ENCODE results near the gene TLN1. TPM values are rescaled to one million over a fixed set of nuclear protein-coding genes. Genes with fewer than 3 reads are reported as not detected.

TLN1 gene
- total RNA-seq, 4 donors from 2014 or later = 101 to 176 (median 155) TPM

DNA sequence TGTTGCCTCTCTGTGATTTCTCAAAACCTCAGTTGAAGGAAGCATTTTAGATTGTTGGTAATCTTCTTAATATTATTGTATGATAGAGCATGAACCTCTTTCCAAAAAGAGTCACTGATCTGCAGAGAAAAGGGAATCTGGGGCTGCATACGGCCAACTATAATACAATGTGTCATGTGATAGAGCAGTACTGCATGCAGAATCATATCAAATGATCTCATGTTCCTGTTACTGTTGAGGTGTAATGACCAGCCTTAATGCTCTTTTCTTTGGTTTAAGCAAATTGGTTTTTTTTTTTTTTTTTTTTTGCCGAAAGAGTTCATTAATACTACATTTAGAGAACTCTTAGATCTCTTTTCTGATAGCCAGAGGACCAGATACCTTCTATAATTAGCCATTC is 35.0 kb upstream of the TLN1 start:
- no peak for TF ChIP-seq POLR2A (IDR thresholded peaks at IDR 0.05)
- TF ChIP-seq, protein P1, sequence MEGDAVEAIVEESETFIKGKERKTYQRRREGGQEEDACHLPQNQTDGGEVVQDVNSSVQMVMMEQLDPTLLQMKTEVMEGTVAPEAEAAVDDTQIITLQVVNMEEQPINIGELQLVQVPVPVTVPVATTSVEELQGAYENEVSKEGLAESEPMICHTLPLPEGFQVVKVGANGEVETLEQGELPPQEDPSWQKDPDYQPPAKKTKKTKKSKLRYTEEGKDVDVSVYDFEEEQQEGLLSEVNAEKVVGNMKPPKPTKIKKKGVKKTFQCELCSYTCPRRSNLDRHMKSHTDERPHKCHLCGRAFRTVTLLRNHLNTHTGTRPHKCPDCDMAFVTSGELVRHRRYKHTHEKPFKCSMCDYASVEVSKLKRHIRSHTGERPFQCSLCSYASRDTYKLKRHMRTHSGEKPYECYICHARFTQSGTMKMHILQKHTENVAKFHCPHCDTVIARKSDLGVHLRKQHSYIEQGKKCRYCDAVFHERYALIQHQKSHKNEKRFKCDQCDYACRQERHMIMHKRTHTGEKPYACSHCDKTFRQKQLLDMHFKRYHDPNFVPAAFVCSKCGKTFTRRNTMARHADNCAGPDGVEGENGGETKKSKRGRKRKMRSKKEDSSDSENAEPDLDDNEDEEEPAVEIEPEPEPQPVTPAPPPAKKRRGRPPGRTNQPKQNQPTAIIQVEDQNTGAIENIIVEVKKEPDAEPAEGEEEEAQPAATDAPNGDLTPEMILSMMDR (IDR thresholded peaks at IDR 0.05) = no peak
- intact Hi-C loops (cut with DNase I; ENCODE audit: low total_unique reads) = no loop called here
- DNase-seq (ENCODE audit: low spot score in 2 of 2) = no peak
- no peak overlapping the region for H3K4me3 ChIP-seq (ENCODE audit: low read depth, poor library complexity, severe bottlenecking)
- 79 to 89% methylated on average over 2 of the region's 2 CpGs for WGBS, 2 donors

DNA sequence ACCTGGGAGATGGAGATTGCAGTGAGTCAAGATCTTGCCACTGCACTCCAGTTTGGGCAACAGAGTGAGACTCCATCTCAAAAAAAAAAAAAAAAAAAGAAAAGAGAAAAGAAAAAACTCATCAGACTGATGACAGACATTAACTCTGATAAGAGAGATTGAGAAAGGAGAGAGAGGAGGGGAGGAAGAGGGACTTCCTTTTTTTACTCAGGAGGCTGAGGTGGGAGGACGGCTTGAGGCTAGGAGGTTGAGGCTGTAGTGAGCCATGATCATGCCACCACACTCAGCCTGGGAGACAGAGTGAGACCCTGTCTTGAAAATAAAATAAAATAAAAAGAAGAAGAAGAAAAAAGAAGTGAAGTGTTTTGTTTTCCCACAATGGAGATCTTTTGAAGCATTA is 31.8 kb upstream of the TLN1 start:
- no peak for DNase-seq (ENCODE audit: low spot score in 2 of 2)
- TF ChIP-seq POLR2A (IDR thresholded peaks at IDR 0.05) = no peak
- TF ChIP-seq, protein P1 (IDR thresholded peaks at IDR 0.05) = no peak
- WGBS, 2 donors = 97 to 100% methylated on average over 1 of the region's 1 CpG
- intact Hi-C loops (cut with DNase I; ENCODE audit: low total_unique reads) = no loop called here
- H3K4me3 ChIP-seq (ENCODE audit: low read depth, poor library complexity, severe bottlenecking) = no peak overlapping the region

DNA sequence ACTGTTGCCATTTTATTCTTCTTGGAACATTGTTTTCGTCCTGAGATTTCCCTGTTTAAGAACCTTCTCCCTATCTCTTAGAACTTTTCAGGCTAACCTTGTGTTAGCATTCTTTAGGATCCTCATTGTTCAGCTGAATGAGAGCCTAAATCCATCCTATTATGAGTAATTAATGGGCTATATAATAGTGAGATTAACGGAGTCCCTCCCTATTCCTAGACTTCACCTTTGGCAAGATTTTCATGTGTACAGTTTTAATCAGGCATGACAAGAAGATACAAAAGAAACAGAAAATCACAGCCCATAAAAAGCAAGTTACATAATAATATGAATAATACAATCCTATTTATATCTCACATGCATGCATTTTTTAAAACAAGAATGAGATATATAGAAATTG is 31.2 kb upstream of the TLN1 start:
- H3K4me3 ChIP-seq (ENCODE audit: low read depth, poor library complexity, severe bottlenecking) = no peak overlapping the region
- WGBS, 2 donors = 71% methylated on average over 2 of the region's 2 CpGs
- TF ChIP-seq POLR2A (IDR thresholded peaks at IDR 0.05) = no peak
- TF ChIP-seq, protein P1 (IDR thresholded peaks at IDR 0.05) = no peak
- intact Hi-C loops (cut with DNase I; ENCODE audit: low total_unique reads) = no loop called here
- DNase-seq (ENCODE audit: low spot score in 2 of 2) = no peak

DNA sequence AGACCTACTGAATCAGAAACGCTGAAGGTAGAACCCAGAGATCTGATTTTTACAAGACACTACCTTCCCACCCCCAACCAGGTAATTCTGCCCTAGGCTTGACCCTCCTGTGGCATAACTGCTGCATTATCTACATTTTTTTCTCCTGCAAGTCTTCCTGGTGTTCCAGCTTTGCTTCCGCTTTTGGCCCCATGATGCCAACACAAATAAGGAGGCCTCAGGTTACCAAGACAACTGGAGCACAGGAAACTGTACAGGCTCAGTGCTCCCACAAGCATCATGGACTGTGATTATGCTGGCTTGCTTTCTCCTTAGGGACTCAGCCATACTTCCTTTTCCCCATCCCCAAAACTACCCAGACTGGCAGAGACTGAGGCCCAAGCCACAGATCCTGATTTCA is 28.7 kb upstream of the TLN1 start:
- no peak for DNase-seq (ENCODE audit: low spot score in 2 of 2)
- intact Hi-C loops (cut with DNase I; ENCODE audit: low total_unique reads) = no loop called here
- H3K4me3 ChIP-seq (ENCODE audit: low read depth, poor library complexity, severe bottlenecking) = no peak overlapping the region
- TF ChIP-seq, protein P1 (IDR thresholded peaks at IDR 0.05) = no peak
- TF ChIP-seq POLR2A (IDR thresholded peaks at IDR 0.05) = no peak
- WGBS, 2 donors = 79 to 91% methylated on average over 2 of the region's 2 CpGs

DNA sequence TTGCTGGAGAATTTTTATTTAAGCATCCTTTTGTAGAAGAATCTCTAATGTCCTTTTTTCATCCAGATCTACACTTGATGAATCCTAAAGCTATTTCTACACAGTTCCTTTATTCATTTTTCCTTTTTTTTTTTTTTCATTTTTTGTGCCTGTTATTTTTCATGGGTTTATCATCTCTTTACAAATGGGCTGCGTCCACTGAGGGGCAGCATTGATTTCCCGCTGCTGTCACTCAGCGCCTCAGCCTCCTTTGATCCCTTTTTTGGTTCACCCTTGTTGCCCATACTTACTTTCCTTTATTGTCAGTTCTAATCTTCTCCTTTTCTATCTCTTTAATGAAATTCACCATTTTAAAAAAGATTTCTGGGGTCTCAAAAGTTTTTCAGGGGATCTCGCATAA is 27.8 kb upstream of the TLN1 start:
- intact Hi-C loops (cut with DNase I; ENCODE audit: low total_unique reads) = no loop called here
- DNase-seq (ENCODE audit: low spot score in 2 of 2) = no peak
- no peak for TF ChIP-seq POLR2A (IDR thresholded peaks at IDR 0.05)
- TF ChIP-seq, protein P1 (IDR thresholded peaks at IDR 0.05) = no peak
- 95% methylated on average over 4 of the region's 4 CpGs for whole genome bisulfite sequencing, 2 donors
- no peak overlapping the region for H3K4me3 ChIP-seq (ENCODE audit: low read depth, poor library complexity, severe bottlenecking)

DNA sequence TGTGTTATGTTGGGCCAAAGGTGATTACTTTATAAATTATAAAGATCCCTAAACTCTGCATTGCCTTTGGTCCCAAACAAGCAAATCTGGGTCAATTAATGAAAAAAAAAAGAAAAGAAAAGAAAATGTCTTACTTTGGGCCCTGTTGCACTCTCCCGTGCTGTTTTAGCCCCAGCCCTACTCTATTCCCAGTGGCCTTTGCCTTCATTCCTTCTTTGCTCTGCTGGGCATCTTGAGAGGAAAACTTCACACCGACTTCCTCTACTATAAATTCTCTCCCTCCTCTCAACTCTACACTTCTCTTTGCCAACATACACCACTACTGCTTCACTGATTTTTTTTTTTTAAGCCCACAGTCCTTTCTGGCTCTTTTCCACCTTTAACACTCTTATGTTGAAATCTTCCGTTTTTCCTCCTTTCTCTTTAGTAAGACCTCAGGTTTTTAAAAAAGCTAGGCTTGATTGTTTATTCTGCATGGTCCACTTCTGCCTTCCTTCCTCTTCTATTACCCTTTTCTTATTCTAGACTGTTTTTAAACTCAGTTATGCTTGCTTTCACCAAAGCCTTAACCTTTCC is 26.6 kb upstream of the TLN1 start:
- 56 to 60% methylated on average over 3 of the region's 3 CpGs for WGBS, 2 donors
- TF ChIP-seq POLR2A (IDR thresholded peaks at IDR 0.05) = no peak
- TF ChIP-seq, protein P1 (IDR thresholded peaks at IDR 0.05) = no peak
- H3K4me3 ChIP-seq (ENCODE audit: low read depth, poor library complexity, severe bottlenecking) = no peak overlapping the region
- intact Hi-C loops (cut with DNase I; ENCODE audit: low total_unique reads) = no loop called here
- DNase-seq (ENCODE audit: low spot score in 2 of 2) = no peak
